HCT116 (cell line): ENCODE measurements around the gene FAM135A.

Experiments used
- CTCF ChIP-seq, 3 experiments: fragments of 200-600 bp in 1 of 3; sonication (generic) in 1 of 3; IDR thresholded peaks in 2 of 3; conservative IDR thresholded peaks in 1 of 3; 2 replicates each; pipeline ENCODE4 v1.5.1; 2012 to 2017; ENCODE audit warnings: low read depth in 2 of 3, low read length in 2 of 3, antibody characterized with exemption in 1 of 3, borderline replicate concordance in 1 of 3, control low read depth in 1 of 3, mild to moderate bottlenecking in 1 of 3, mixed read lengths in 1 of 3, mixed run types in 1 of 3, moderate library complexity in 1 of 3; ENCODE audit not compliant: insufficient read depth in 1 of 3
- EGR1 ChIP-seq: IDR thresholded peaks from 2 replicates; pipeline ENCODE4 v1.6.1; 2012; ENCODE audit warnings: low read depth
- EZH2 ChIP-seq: fragments of 200-600 bp; sonication (generic); IDR thresholded peaks from 2 replicates; pipeline ENCODE4 v1.6.1; 2017; ENCODE audit warnings: antibody characterized with exemption, mixed run types
- EZH2phosphoT487 ChIP-seq: fragments of 200-600 bp; IDR thresholded peaks from 2 replicates; pipeline ENCODE4 v1.6.1; 2018; ENCODE audit warnings: antibody characterized with exemption, borderline replicate concordance
- JUND ChIP-seq: IDR thresholded peaks from 2 replicates; pipeline ENCODE4 v1.6.1; 2012
- POLR2A ChIP-seq: IDR thresholded peaks from 2 replicates; pipeline ENCODE4 v1.7.0; 2011; ENCODE audit warnings: borderline replicate concordance; ENCODE audit not compliant: insufficient read depth, insufficient read length; ENCODE audit errors: extremely low read depth
- POLR2AphosphoS5 ChIP-seq: IDR thresholded peaks from 2 replicates; pipeline ENCODE4 v1.6.1; 2011; ENCODE audit warnings: mild to moderate bottlenecking, low read depth, low read length, moderate library complexity
- ZFX ChIP-seq: fragments of 450-650 bp; IDR thresholded peaks from 2 replicates; pipeline ENCODE4 v1.6.1; 2017

GRCh38 chr6:70459235-70459634, 45.9 kb downstream of the FAM135A start:
- TF ChIP-seq POLR2AphosphoS5, result no peak
- no peak for TF ChIP-seq CTCF (IDR thresholded peaks at IDR 0.05 in 2 of 3, conservative IDR thresholded peaks at IDR 0.05 in 1 of 3; ENCODE audit: borderline replicate concordance in 1 of 3, insufficient read depth in 1 of 3, low read depth in 2 of 3, low read length in 2 of 3)
- no peak for TF ChIP-seq POLR2A
- no peak for TF ChIP-seq ZFX
- no peak for TF ChIP-seq JUND
- no peak for TF ChIP-seq EZH2phosphoT487
- no peak for TF ChIP-seq EZH2
- no peak for TF ChIP-seq EGR1
